ENCODE measurements around the gene BABAM2. TPM values are rescaled to one million over a fixed set of nuclear protein-coding genes. Genes with fewer than 3 reads are reported as not detected.

Gene BABAM2
- total and polyA plus RNA-seq, 9 of the 15 experiments (the other 6 are each of a cell fraction or from before 2014, with no cell fraction given), result 10.9 to 37.4 (median 25.6) TPM

DNA sequence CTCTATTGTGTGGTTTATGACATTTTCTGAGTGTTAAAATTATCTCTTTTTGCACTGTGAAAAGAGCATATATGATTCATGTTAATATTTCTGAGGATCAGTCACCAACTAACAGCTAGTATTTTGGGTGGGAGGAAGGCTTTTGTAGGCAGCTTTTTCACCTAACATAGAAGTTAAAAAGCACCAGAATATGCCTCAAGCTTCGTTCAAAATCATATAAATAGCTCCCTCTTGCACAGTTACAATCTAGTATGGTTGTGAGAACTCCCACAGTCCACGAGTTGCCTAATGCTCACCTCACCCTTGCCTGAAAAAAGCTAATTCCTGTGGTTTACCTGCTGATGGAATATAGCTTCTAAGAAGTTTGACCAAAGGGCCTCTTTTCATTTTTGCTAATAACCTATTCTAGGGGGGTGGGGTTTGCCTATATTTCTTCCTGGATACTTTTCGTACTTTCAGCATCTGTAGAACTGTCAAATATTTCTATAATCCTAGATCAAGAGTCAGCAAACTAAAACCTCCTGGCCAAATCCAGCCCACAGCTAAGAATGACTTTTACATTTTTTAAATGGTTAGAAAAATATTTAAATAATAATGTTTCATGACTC, 335.0 kb downstream of the BABAM2 start:
- Histone ChIP-seq H3K27me3 (ENCODE audit: control insufficient read depth in 2 of 2, insufficient read depth in 2 of 2, low read length in 2 of 2) (no peaks in the 10 kb centered on the region), H4K20me1 (replicated peaks; ENCODE audit: control insufficient read depth, insufficient read depth, low read length) (no peaks in the 10 kb centered on the region), H3K9ac (ENCODE audit: insufficient read depth in 1 of 2, low read depth in 2 of 2, low read length in 2 of 2) (no peak overlapping the region), H3K79me2 (ENCODE audit: control insufficient read depth, insufficient read depth, low read length) (no peaks in the 10 kb centered on the region), H2AFZ (ENCODE audit: low read depth, low read length) (no peak overlapping the region), H3K9me3 (replicated peaks; ENCODE audit: control insufficient read depth, insufficient read depth, low read depth, low read length) (no peaks in the 10 kb centered on the region), H3K4me3 (no peak overlapping the region), H3K36me3 (ENCODE audit: control insufficient read depth, insufficient read depth, low read length) (no peaks in the 10 kb centered on the region), H3K4me1 (replicated peaks in 1 of 2; ENCODE audit: control insufficient read depth in 2 of 2, insufficient read depth in 2 of 2, low read length in 2 of 2) (no peaks in the 10 kb centered on the region), H3K27ac (ENCODE audit: extremely low read depth, low read depth, low read length) (no peak overlapping the region), H3K4me2 (ENCODE audit: insufficient read depth, low read length) (no peak overlapping the region), H3K9me1 (ENCODE audit: control insufficient read depth, insufficient read depth, low read length) (no peaks in the 10 kb centered on the region)
- DNase-seq (ENCODE audit: extremely low read depth in 1 of 4, low spot score in 3 of 4) (no peak), FAIRE-seq (no peak), ATAC-seq (no peak)
- intact Hi-C loops (cut with micrococcal nuclease) (no loop called here), in situ Hi-C loops (cut with MboI) (no loop called here)
- 11% methylated on average over 3 of the region's 3 CpGs for WGBS (ENCODE audit: insufficient coverage, low coverage, missing lambda C conversion rate)
- TF ChIP-seq, protein P1, sequence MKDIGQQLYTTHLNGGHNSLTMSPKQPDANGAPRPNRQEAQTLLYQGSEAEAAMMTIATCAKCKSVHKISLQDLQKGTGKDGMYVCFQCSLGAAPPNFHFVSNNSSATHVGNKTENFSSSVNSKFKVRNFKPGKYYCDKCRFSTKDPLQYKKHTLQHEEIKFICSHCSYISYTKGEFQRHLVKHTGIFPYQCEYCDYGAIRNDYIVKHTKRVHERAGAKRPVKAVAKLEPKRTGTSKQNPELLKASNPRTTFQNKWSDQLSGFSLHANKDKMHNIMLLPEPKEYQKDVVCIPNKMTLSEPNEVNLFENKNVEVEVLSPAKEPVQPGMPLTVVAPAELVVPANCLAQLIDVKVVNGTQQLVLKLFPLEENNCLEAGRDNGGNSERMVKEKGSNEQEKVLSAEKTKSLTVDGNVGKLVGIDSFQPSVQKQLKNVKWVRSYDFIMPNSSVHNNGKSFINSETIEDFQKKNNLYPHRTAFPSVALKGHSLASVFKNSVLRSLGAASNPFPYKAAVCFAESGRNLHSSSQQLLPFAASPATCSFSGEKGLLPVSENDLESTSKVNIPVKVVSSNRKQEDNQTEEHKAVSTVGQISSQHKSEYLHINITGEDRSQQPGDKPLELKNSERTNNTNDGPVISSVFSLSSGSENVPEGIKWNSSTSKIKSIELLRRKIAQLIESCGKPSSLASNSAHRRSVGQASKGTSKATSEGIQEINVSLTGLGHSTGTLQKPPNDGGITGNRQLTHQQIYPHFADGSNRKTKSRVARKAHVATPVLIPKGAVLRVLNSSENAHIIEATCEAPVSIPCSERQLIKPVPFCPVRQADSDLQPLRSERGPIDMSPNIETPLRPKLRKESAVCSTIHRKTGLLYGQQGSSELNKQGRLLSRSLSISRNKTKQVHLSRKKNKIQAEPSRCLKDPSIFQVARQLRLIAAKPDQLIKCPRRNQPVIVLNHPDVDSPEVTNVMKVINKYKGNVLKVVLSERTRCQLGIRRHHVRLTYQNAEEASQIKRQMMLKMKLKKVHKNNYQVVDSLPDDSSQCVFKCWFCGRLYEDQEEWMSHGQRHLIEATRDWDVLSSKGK (CRISPR knock-in tag; IDR thresholded peaks at IDR 0.05), result no peak
- TF ChIP-seq ZNF24 (IDR thresholded peaks at IDR 0.05) (no peak), EWSR1 (IDR thresholded peaks at IDR 0.05; ENCODE audit: borderline replicate concordance, low read depth, partially characterized antibody) (no peak), GABPB2 (CRISPR knock-in tag; conservative IDR thresholded peaks at IDR 0.05) (no peak), KLF10 (CRISPR knock-in tag; IDR thresholded peaks at IDR 0.05) (no peak), YBX1 (IDR thresholded peaks at IDR 0.05) (no peak), TRIM28 (IDR thresholded peaks at IDR 0.05) (no peak), TAL1 (IDR thresholded peaks at IDR 0.05) (no peak), RBM15 (IDR thresholded peaks at IDR 0.05; ENCODE audit: insufficient read depth, low read length) (no peak), CBX5 (IDR thresholded peaks at IDR 0.05; ENCODE audit: borderline replicate concordance, low read depth) (no peak), KHSRP (IDR thresholded peaks at IDR 0.05) (no peak), COPS2 (conservative IDR thresholded peaks at IDR 0.05) (no peak)
- TF ChIP-seq, protein P2, sequence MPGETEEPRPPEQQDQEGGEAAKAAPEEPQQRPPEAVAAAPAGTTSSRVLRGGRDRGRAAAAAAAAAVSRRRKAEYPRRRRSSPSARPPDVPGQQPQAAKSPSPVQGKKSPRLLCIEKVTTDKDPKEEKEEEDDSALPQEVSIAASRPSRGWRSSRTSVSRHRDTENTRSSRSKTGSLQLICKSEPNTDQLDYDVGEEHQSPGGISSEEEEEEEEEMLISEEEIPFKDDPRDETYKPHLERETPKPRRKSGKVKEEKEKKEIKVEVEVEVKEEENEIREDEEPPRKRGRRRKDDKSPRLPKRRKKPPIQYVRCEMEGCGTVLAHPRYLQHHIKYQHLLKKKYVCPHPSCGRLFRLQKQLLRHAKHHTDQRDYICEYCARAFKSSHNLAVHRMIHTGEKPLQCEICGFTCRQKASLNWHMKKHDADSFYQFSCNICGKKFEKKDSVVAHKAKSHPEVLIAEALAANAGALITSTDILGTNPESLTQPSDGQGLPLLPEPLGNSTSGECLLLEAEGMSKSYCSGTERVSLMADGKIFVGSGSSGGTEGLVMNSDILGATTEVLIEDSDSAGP (CRISPR knock-in tag; IDR thresholded peaks at IDR 0.05), result no peak
- TF ChIP-seq, protein P3, sequence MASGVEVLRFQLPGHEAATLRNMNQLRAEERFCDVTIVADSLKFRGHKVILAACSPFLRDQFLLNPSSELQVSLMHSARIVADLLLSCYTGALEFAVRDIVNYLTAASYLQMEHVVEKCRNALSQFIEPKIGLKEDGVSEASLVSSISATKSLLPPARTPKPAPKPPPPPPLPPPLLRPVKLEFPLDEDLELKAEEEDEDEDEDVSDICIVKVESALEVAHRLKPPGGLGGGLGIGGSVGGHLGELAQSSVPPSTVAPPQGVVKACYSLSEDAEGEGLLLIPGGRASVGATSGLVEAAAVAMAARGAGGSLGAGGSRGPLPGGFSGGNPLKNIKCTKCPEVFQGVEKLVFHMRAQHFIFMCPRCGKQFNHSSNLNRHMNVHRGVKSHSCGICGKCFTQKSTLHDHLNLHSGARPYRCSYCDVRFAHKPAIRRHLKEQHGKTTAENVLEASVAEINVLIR (CRISPR knock-in tag; IDR thresholded peaks at IDR 0.05), result no peak
- TF ChIP-seq, protein P4, sequence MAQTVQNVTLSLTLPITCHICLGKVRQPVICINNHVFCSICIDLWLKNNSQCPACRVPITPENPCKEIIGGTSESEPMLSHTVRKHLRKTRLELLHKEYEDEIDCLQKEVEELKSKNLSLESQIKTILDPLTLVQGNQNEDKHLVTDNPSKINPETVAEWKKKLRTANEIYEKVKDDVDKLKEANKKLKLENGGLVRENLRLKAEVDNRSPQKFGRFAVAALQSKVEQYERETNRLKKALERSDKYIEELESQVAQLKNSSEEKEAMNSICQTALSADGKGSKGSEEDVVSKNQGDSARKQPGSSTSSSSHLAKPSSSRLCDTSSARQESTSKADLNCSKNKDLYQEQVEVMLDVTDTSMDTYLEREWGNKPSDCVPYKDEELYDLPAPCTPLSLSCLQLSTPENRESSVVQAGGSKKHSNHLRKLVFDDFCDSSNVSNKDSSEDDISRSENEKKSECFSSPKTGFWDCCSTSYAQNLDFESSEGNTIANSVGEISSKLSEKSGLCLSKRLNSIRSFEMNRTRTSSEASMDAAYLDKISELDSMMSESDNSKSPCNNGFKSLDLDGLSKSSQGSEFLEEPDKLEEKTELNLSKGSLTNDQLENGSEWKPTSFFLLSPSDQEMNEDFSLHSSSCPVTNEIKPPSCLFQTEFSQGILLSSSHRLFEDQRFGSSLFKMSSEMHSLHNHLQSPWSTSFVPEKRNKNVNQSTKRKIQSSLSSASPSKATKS (CRISPR knock-in tag; IDR thresholded peaks at IDR 0.05), result no peak
- BruUV-seq (replicated peaks), result no TSS peak
- ChIA-PET CTCF (ENCODE audit: low intra/inter-chr PET ratio) (interaction anchor here (0.5 kb wide), 1 partner anchor 537 kb away, joined by 3 read pairs; no protein-coding TSS in a partner anchor), POLR2A (no interaction called here)
